ENCODE measurements around the gene LEP.

Gene LEP
- 0 reads per million in 3 experiments for total RNA-seq

- no peak for DNase-seq
These were observed at the start of gene LEP for GRCh38 chr7:128240696-128241386. Gene LEP (plus strand): TSS chr7:128241278. CDS start chr7:128252019, 10,741 bp downstream.

DNA sequence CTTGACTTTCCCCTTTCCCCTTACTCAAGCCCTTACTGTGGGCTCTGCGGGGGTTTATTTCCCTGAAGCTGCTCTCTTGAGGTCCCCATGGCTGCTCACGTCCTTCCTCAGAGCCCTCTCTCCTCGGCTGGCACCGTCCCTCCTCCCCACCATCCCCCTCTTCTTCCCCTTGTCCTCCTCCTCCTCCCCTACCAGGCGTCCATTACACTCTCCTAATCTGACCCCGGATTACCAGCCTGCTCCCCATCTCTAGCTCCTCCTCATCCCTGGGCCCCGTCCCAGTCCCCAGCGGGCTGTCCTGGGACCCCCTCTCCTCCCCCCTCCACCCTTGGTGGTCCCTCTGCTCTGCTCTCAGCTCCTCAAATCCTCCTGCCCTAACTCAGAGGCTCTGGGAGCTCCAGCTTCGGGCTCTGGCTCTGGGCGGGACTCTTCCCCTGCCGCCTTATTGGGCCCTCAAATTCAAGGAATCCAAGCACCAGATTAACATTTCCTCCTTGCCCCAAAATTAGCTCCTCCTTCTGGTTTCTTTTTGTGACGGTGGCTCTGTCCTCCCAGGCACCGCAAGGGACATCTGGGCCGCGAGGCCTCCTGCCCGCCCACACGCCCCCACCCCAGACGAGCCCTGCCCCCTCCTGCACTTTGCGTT is 48.5 kb upstream of the LEP start:
- no peak for DNase-seq

- DNase-seq, result no peak
These were observed 46.4 kb upstream of the LEP start for GRCh38 chr7:128194533-128195282.

DNA sequence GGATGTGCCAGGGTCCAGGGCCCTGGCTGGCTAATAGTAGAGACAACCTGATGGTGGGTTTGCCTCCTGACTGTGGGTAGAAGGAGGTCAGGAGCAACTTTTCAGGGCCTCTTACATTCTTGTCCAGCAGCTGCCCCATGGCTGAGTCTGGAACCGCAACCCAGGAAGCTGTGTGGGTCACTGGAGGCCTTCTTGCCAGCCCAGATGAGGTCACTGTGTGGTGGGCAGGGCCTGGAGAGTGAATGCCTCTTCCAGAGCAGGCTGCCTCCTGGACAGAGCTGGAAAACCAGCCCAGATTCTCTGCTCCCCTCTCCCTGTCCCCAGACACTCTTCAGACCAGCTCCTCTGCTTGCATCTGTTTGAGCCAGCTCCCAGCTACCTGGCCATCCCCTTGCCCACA is 43.5 kb upstream of the LEP start:
- DNase-seq, result no peak

DNA sequence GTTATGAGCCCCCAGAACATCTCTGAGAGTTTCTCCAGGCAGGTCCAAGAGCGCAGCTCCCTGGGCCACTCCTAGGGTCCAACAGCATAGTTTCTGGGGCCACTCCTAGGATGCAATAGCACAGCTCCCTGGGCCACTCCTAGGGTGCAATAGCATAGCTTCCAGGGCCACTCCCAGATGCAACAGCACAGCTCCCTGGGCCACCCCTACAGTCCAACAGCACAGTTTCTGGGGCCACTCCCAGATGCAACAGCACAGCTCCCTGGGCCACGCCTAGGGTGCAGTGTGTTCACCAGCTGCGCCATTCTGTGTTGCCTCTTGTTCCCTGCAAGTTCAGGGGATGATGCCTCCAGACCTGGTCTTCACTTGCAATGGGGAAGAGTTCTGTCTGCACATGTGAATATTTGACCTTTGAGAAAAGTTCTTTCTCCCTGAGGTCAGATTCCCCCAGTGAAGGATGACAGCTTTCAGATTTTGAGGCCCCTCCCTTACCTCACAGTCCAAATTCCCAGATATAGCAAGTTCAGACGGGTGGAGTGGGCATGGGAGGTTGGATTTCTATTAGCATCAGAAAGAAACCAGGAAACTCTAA is 43.0 kb upstream of the LEP start:
- no peak for DNase-seq

- no peak for DNase-seq
These were observed 40.7 kb upstream of the LEP start for GRCh38 chr7:128200376-128200775.

DNA sequence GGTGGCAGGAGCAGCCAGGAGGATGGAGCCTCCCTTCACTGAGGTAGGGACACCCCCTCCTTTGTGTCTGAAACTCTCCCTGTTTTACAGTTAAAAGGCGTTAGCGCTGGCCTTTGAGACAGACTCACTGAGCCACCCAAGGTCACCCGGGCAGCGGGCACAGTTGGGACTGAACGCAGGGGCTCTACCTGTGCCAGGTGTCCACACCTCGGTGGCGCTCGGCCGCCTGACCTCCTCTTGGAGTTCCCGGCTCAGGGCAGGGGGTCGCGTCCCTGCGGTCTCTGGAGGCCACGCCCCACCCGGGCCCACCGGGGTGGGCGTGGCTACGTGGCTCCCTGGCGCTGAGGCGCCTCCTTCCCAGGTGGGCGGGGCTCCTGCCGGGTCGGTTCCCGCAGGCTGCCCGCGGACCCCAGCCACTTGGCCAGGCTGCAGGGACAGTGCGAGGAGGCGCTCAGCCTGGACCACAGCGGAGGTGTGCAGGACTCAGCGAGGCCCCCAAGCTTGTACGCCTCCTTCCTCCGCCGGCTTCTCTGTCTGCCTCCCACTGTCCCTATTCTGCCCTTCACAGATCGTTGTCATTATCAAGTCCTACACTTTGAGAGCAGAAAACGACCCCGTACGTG is 39.9 kb upstream of the LEP start:
- DNase-seq, result no peak

- no peak for DNase-seq
These were observed 39.4 kb upstream of the LEP start for GRCh38 chr7:128201690-128202085.

DNA sequence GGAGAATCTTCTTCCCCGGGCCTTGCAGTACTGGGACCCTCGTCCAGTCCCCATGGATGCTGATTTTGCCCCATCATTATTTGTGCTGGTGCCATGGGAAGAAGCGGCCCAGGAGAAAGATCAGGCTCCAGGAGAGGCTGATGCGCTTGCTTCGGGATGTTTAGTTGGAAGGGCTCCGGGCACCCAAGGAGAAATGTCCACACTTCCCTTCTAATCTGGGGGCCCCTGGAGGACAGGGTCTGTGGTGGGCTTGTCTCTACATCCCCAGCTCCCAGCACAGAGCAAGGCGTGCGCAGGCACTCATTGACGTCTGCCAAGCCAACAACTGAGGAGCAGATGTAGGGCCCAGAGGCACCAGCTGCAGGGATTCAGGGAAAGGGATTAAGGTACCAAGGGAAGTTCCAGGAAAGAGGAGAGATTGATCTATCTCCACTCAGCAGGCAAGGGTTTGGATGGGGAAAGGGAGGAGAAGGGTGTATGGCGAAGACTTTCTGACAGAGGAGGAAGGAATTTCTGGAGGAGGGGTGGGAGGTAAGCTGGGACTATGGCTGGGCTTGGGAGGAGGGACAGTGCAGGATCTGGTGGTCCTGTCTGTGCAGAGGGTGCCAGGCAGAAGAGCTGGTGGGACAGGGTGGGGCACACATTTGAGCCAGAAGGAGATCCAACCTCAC is 38.7 kb upstream of the LEP start:
- no peak for DNase-seq

GRCh38 chr7:128203047-128203491 is 38.0 kb upstream of the LEP start:
- DNase-seq, result no peak

DNA sequence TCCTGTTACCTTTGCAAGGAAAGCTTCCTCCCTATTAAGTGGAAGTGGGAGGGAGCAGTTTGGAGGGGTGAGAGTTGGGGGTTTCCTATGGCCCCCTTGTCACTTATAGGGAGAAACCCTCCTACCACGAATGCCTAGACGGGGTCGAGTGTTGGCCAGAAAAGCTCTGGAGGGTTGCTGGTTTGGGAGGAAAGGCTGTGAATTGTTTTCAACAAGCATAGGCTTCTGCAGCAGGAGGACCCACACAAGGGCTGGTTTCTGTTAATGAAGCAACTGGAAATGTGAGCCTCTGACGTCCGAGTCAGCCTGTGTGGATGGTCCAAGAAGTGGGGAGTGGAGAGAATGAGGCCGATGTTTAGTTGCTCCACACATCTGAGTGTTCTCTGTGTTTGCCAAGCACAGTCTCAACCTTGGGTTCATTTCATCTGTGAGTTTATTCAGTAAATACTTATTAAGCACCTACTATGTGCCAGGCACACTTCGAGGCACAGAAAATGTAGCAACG is 37.3 kb upstream of the LEP start:
- no peak for DNase-seq

- DNase-seq, result no peak
These were observed 36.6 kb upstream of the LEP start for GRCh38 chr7:128204455-128204854.

GRCh38 chr7:128205068-128205467 is 36.0 kb upstream of the LEP start:
- no peak for DNase-seq

DNA sequence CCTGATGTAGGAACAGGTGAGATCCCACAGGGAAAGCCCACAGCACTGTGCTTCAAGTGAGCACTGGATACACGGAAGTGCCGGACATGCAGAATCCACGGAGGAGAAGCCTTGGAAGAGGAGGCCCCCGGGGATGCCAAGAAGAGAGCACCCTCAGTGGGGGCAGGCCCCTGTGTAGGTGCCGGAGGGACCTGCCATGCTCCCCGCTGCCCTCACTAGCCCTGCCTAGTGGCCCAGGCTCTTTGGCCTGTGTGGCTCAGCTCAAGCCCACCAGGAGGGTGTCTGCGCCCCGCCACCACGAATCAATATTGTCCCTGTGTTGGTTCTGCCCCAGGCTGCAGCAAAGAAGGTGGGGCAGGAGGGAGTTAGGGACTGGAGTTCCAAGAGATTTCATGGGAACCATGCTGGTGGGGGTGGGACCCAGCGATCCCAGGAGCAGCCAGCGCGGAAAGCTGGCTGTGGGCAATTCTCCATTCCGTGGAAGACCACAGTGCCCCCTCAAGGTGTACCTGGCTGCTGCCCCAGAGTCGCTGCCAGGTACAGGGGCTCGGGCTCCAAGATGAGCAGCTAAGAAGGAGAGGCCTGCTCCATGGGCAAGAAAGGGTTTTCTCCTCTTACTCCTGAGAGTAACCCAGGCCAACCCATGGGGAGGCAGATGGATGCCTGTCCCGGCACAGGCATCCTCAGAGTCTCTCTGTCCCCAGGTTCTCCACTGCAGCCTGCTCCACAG is 34.9 kb upstream of the LEP start:
- no peak for DNase-seq

- DNase-seq, result no peak
These were observed 34.2 kb upstream of the LEP start for GRCh38 chr7:128206747-128207500.

- no peak for DNase-seq
These were observed 33.5 kb upstream of the LEP start for GRCh38 chr7:128207609-128208008.

- peak; percentile 54 for DNase-seq
These were observed 31.6 kb upstream of the LEP start for GRCh38 chr7:128209229-128210035.

DNA sequence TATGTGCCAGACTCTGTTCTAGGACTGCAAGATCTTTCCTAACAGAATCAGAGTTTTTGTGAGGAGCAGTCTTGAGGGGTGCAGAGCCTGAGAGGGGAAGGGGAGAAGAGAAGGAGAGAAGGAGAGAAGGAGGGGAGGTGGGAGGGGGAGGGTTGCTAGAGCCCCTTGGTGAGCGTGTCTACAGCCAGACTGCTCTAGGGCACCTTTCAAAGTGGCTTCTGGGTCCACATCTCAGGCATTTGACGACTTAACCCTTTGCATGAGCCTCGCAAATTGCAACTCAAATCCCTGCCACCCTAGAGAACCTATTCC is 31.1 kb upstream of the LEP start:
- DNase-seq, result no peak

- no peak for DNase-seq
These were observed 30.2 kb upstream of the LEP start for GRCh38 chr7:128210590-128211570.
